ENCODE data around the gene HHIPL1. TPM values are rescaled to one million over a fixed set of nuclear protein-coding genes. Genes with fewer than 3 reads are reported as not detected.

HHIPL1 gene
- total RNA-seq, 2 donors from 2014 or later: 0.12 to 0.21 TPM

DNA sequence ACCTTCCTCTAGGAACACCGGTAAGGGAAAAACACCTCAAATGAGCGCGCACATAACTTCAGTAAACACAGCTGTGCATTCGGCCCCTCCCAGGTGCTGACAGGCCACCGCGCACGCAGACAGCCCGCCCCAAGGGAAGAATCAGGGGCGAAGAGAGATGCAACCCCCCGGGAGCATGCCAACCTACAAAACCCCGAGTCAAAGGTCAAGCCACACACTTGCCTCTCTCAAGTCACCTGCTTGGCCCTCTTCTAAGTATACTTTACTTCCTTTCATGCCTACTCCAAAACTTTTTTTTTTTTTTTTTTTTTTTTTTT lies 36.9 kb downstream of the HHIPL1 start:
- Mint-ChIP-seq H3K27ac (no peak overlapping the region), H3K27me3 (peaks cover 15% of the 10 kb centered on the region), H3K4me1 (peaks cover 10% of the 10 kb centered on the region), H3K4me3 (no peak overlapping the region), H3K36me3 (ENCODE audit: low read depth) (peaks cover 3% of the 10 kb centered on the region)
- DNase-seq (no peak), ATAC-seq (no peak)
- H3K9me3 ChIP-seq (ENCODE audit: control insufficient read depth, low read length, poor library complexity, severe bottlenecking): no peaks in the 10 kb centered on the region

DNA sequence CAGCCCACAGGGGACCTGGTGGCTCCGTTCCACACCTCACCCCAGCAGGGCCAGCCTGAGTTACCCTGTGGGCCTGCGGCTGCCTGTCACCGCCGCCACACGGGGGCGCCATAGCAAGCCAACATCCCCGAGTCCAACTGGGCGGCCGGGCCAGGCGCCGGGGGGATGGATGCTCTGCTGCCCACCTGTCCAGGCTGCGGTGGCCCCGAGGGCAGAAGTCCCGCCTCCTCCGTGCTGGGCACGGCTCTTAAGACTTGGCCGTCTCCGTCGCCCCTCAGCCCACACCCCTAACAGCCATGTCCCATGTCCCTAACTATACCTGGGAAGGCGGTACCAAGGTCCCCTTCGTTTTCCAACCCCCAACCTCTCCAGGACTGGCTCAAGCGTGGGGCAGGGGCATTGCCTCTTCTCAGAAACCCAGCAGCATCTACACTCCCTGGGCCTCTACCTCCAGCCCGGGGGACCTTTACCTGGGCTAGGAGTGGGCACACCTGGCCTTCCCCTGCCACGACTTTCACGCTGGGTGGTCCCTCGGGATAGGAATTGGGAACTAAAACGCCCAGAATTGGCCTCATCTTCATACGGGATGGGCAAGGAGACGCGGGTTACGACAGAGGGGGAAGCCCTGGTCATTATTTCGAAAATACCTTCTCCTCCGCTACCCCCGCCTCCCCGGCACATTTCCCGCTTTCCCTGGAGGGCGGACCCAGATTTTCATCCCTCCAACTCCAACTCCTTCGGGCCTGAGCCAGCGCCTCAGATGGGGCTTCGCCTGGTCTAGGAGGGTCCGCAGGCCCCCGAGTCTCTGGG lies 38.1 kb downstream of the HHIPL1 start:
- peak overlapping the region; percentile 94 for H3K4me3 Mint-ChIP-seq
- no peaks in the 10 kb centered on the region for H3K9me3 ChIP-seq (ENCODE audit: control insufficient read depth, low read length, poor library complexity, severe bottlenecking)
- ATAC-seq (peak; percentile 20), DNase-seq (peak; percentile 70 to 82 (median 78))
- H3K36me3 Mint-ChIP-seq (ENCODE audit: low read depth): peaks cover 3% of the 10 kb centered on the region
- H3K4me1 Mint-ChIP-seq: peaks cover 16% of the 10 kb centered on the region
- H3K27me3 Mint-ChIP-seq: peaks cover 27% of the 10 kb centered on the region
- peak overlapping the region; percentile 53 for H3K27ac Mint-ChIP-seq

- peak; percentile 95 for ATAC-seq
- Mint-ChIP-seq H3K27ac (peak within 1 kb of the TSS; percentile 53), H3K36me3 (ENCODE audit: low read depth) (peaks cover 3% of the 10 kb centered on the region), H3K4me1 (peaks cover 21% of the 10 kb centered on the region), H3K4me3 (peak within 1 kb of the TSS; percentile 94), H3K27me3 (peaks cover 35% of the 10 kb centered on the region)
- no peaks in the 10 kb centered on the region for H3K9me3 ChIP-seq (ENCODE audit: control insufficient read depth, low read length, poor library complexity, severe bottlenecking)
- DNase-seq: peak; percentile 99 to 100 (median 99)
These were observed 38.9 kb downstream of the HHIPL1 start, which contains the start of gene CYP46A1 for GRCh38 chr14:99683619-99684409. Gene CYP46A1 (plus strand): TSS chr14:99684298. CDS start chr14:99684418, 120 bp downstream.

DNA sequence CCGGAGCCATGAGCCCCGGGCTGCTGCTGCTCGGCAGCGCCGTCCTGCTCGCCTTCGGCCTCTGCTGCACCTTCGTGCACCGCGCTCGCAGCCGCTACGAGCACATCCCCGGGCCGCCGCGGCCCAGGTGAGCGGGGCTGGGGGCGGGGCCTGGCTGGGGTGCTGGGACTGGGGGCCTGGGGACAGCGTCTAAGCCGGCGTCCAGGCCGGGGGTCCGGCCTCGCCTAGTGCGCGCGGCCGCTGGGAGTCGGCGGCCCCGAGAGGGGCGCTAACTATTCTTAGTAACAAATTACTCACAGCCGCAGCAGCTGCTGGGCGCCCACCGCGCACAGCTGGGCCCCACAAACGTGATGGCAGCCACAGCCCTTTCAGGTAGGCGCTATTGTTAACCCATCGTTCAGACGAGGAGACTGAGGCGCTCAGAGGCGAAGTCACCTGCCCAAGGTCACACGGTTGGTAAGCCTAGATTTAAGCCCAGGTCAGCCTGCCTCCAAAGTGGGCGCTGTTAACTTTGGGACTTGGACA lies 39.5 kb downstream of the HHIPL1 start:
- ATAC-seq: peak; percentile 34
- DNase-seq: no peak
- Mint-ChIP-seq H3K4me1 (peaks cover 21% of the 10 kb centered on the region), H3K27ac (no peak overlapping the region), H3K36me3 (ENCODE audit: low read depth) (peaks cover 3% of the 10 kb centered on the region), H3K27me3 (peaks cover 42% of the 10 kb centered on the region), H3K4me3 (no peak overlapping the region)
- H3K9me3 ChIP-seq (ENCODE audit: control insufficient read depth, low read length, poor library complexity, severe bottlenecking): no peaks in the 10 kb centered on the region

GRCh38 chr14:99685151-99685591 lies 40.2 kb downstream of the HHIPL1 start:
- no peaks in the 10 kb centered on the region for H3K9me3 ChIP-seq (ENCODE audit: control insufficient read depth, low read length, poor library complexity, severe bottlenecking)
- peaks cover 49% of the 10 kb centered on the region for H3K27me3 Mint-ChIP-seq
- H3K4me3 Mint-ChIP-seq: peak overlapping the region; percentile 77
- peaks cover 24% of the 10 kb centered on the region for H3K4me1 Mint-ChIP-seq
- H3K27ac Mint-ChIP-seq: no peak overlapping the region
- peaks cover 3% of the 10 kb centered on the region for H3K36me3 Mint-ChIP-seq (ENCODE audit: low read depth)
- ATAC-seq (no peak), DNase-seq (no peak)

DNA sequence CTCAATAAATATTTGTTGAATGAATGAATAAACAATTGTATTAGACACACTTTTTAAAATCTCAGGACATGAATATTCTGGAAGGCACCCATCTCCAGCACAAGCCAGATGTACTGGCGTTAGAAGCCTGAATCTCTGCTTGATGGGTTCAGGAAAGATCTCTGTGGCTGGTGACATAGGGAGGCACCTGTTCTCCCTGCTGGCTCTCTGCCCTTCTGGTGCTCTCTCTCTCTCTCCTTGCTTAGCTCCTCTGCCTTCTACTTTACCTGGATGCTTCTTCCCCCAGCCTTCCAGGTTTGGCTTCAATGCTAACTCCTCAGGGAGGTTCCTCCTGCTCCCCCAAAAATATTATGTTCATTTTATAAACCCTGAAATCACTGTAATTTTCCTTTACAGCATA lies 40.7 kb downstream of the HHIPL1 start:
- H3K36me3 Mint-ChIP-seq (ENCODE audit: low read depth): peaks cover 3% of the 10 kb centered on the region

DNA sequence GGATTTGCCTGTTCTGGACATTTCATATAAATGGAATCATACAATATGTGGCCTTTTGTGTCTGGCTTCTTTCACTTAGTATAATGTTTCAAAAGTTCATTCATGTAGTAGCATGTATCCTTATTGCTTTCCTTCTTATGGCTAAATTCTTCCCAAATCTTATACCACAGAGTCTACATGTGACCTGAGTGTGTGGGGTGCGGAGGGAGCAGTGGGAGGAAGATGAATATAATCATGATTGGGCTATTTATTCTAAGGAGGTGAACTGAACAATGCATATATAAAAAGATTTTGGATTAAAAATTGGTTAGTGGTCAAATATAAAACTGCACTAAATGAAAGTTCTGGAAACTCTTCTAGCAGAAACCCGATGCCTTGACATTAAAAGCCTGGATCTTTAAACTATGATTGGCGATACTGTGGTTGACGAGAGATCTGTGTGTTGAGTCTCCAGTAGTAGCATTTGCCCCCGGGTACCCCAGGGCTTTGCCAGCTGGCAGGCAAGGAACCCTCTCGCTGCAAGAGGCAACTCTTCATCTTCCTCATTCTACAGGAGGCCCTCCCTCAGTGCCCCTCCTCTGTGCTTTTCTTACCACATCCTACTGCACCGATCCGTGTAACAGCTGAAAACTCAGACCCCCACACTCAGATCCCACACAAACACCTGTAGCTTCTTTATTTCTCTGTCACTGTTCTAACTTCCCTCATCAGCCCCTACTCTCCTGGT lies 41.8 kb downstream of the HHIPL1 start:
- no peak for ATAC-seq
- Mint-ChIP-seq H3K36me3 (ENCODE audit: low read depth) (peaks cover 3% of the 10 kb centered on the region), H3K4me3 (no peak overlapping the region), H3K27ac (no peak overlapping the region), H3K4me1 (peaks cover 24% of the 10 kb centered on the region), H3K27me3 (peaks cover 64% of the 10 kb centered on the region)
- DNase-seq: no peak
- H3K9me3 ChIP-seq (ENCODE audit: control insufficient read depth, low read length, poor library complexity, severe bottlenecking): no peaks in the 10 kb centered on the region

More for the DNA sequence above, 40.7 kb downstream of the HHIPL1 start:
- Mint-ChIP-seq H3K27me3 (peaks cover 53% of the 10 kb centered on the region), H3K4me3 (peak overlapping the region; percentile 77), H3K27ac (no peak overlapping the region), H3K4me1 (peaks cover 24% of the 10 kb centered on the region)
- ATAC-seq (no peak), DNase-seq (no peak)
- H3K9me3 ChIP-seq (ENCODE audit: control insufficient read depth, low read length, poor library complexity, severe bottlenecking): no peaks in the 10 kb centered on the region

GRCh38 chr14:99687284-99688209 lies 42.6 kb downstream of the HHIPL1 start:
- Mint-ChIP-seq H3K27me3 (peaks cover 68% of the 10 kb centered on the region), H3K4me3 (no peak overlapping the region), H3K4me1 (peaks cover 23% of the 10 kb centered on the region), H3K27ac (no peak overlapping the region), H3K36me3 (ENCODE audit: low read depth) (peaks cover 3% of the 10 kb centered on the region)
- H3K9me3 ChIP-seq (ENCODE audit: control insufficient read depth, low read length, poor library complexity, severe bottlenecking): no peaks in the 10 kb centered on the region
- no peak for ATAC-seq
- peak; percentile 22 to 46 (median 23) for DNase-seq

- Mint-ChIP-seq H3K4me3 (no peak overlapping the region), H3K27ac (no peak overlapping the region), H3K4me1 (peaks cover 17% of the 10 kb centered on the region), H3K36me3 (ENCODE audit: low read depth) (peaks cover 3% of the 10 kb centered on the region), H3K27me3 (peaks cover 68% of the 10 kb centered on the region)
- no peaks in the 10 kb centered on the region for H3K9me3 ChIP-seq (ENCODE audit: control insufficient read depth, low read length, poor library complexity, severe bottlenecking)
- ATAC-seq (no peak), DNase-seq (no peak)
These were observed 43.3 kb downstream of the HHIPL1 start for GRCh38 chr14:99688210-99688581.

DNA sequence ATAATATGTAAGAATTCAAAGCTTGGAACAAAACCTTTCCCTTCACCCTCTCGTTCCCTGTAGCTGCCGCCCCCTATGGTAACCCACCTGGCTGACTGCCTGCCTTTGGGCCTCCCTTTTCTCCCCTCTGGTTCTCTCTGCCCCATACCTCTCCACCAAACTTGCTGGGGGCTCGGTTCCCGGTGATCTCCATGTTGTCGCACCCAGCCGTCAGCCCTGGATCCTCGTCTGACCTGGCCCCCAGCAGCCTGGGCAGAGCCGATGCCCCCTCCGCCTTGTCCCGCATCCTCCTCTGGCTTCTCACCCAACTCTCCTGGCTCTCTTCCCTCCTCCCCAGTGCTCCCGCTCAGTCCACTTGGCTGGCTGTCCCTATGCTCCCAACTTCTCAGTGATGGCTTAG lies 43.7 kb downstream of the HHIPL1 start:
- H3K27me3 Mint-ChIP-seq: peaks cover 68% of the 10 kb centered on the region
- no peak for DNase-seq
- peaks cover 17% of the 10 kb centered on the region for H3K4me1 Mint-ChIP-seq

DNA sequence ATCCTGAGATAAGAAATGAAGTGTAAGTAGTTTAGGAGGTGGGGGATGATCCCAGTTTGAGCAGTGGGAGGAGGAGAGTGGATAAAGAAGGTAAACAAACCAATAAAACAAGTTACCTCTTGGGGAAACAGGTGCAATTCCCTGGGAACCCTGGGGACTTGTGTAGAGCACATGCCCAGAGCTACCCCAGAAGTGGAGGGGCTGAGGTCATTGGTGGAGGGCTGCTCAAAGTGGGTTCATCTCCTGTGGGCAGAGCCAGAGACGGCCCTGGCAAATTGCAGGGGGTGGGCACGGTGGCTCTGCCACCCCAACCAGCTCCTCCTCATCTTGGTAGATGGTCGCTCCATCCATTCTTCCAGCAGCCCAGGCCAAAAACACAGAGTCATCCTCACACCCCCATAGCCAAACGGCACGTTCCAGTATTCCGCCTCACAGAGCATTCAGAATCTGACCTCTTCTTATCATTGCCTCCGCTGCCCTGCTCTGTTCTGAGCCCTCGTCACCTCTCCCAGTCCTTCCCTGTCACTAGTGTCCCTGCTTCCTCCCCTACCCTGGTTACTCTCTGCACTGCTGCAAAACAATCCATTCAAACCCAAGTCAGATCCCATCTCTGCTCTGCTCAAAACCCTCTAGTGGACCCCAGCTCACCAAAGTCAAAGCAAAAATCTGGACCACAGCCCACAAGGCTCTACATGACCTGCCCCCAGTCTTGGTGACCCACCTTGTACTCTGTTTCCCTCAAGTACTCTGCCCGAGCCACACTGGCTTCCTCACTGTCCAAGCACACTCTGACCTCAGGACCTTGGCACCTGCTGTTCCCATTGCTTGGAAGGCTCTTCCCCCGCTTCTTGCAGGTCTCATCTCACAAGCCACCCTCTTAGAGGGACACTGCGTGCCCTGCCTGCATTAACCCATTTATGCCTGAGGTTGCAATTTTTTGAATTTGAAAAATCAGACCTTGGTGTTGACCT lies 44.6 kb downstream of the HHIPL1 start:
- no peak for ATAC-seq
- Mint-ChIP-seq H3K4me3 (no peak overlapping the region), H3K27me3 (peaks cover 68% of the 10 kb centered on the region), H3K4me1 (peaks cover 17% of the 10 kb centered on the region), H3K27ac (no peak overlapping the region), H3K36me3 (ENCODE audit: low read depth) (peaks cover 3% of the 10 kb centered on the region)
- DNase-seq: no peak
- no peaks in the 10 kb centered on the region for H3K9me3 ChIP-seq (ENCODE audit: control insufficient read depth, low read length, poor library complexity, severe bottlenecking)

More for the DNA sequence above, 43.7 kb downstream of the HHIPL1 start:
- Mint-ChIP-seq H3K27ac (no peak overlapping the region), H3K4me3 (no peak overlapping the region), H3K36me3 (ENCODE audit: low read depth) (peaks cover 3% of the 10 kb centered on the region)
- no peaks in the 10 kb centered on the region for H3K9me3 ChIP-seq (ENCODE audit: control insufficient read depth, low read length, poor library complexity, severe bottlenecking)
- no peak for ATAC-seq

All from T-helper 17 cell (primary cell).